H1 (cell line): ENCODE measurements around the gene ZNF611.
"Not testable (repeated sequence)": the region's sequence is repeated elsewhere in the genome, so short reads cannot be mapped to it uniquely, and the experiment has no call there.

Source experiments
- EP300 ChIP-seq, 2 experiments: IDR thresholded peaks; 1 replicate in 1 of 2; 2 replicates in 1 of 2; pipeline ENCODE4 v1.6.1; 2011 to 2012; ENCODE audit warnings: low read depth in 2 of 2, low read length in 2 of 2, mild to moderate bottlenecking in 2 of 2, borderline replicate concordance in 1 of 2, inconsistent platforms in 1 of 2, moderate library complexity in 1 of 2
- NRF1 ChIP-seq: IDR thresholded peaks from 2 replicates; pipeline ENCODE4 v1.6.1; 2011; ENCODE audit warnings: mild to moderate bottlenecking, low read depth, low read length, improper control_type of control experiment
- POLR2AphosphoS5 ChIP-seq: IDR thresholded peaks from 2 replicates; pipeline ENCODE4 v1.6.1; 2011; ENCODE audit warnings: low read depth, low read length
- RFX5 ChIP-seq: IDR thresholded peaks from 2 replicates; pipeline ENCODE4 v1.6.1; 2011; ENCODE audit warnings: low read depth, low read length, improper control_type of control experiment, borderline replicate concordance
- TEAD4 ChIP-seq: IDR thresholded peaks from 2 replicates; pipeline ENCODE4 v1.6.1; 2012; ENCODE audit warnings: low read depth, low read length, inconsistent platforms, mixed read lengths
- TF ChIP-seq, protein P1 (sequence below), 3 experiments: IDR thresholded peaks; 1 replicate in 2 of 3; 2 replicates in 1 of 3; pipeline versions ENCODE4 v1.5.1 to v1.6.1; 2011; ENCODE audit warnings: low read length in 3 of 3, mild to moderate bottlenecking in 3 of 3, inconsistent platforms in 2 of 3, low read depth in 1 of 3, moderate library complexity in 1 of 3; ENCODE audit not compliant: insufficient read depth in 1 of 3; ENCODE audit errors: control extremely low read depth in 1 of 3
- TF ChIP-seq, protein P2 (sequence below): fragments of 300-600 bp; sonication (generic); IDR thresholded peaks from 2 replicates; pipeline ENCODE4 v1.7.1; 2012; ENCODE audit warnings: low read length, moderate library complexity, mild to moderate bottlenecking, inconsistent platforms; ENCODE audit not compliant: insufficient replicate concordance
- TF ChIP-seq, protein P3 (sequence below): IDR thresholded peaks from 2 replicates; pipeline ENCODE4 v1.6.1; 2012; ENCODE audit warnings: low read length, inconsistent platforms

DNA sequence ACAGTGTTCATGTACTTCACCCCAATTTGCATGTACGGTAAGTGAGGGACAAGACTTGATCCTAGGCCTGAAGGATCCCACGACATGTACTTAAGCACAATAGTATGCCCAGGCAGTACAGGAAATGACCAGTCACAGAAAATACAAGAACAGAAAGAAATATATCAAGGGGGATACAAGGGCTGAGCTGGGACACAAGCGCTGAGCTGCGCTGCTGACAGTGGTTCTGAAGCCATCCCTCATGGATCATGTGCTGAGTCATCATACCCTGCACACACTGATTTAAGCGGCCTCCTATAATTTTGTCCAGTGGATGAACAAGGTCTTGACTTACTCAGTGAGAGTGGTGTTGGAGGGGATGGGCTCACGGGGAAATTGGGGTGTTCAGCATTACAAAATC lies 59.6 kb downstream of the ZNF611 start:
- TF ChIP-seq, protein P1, sequence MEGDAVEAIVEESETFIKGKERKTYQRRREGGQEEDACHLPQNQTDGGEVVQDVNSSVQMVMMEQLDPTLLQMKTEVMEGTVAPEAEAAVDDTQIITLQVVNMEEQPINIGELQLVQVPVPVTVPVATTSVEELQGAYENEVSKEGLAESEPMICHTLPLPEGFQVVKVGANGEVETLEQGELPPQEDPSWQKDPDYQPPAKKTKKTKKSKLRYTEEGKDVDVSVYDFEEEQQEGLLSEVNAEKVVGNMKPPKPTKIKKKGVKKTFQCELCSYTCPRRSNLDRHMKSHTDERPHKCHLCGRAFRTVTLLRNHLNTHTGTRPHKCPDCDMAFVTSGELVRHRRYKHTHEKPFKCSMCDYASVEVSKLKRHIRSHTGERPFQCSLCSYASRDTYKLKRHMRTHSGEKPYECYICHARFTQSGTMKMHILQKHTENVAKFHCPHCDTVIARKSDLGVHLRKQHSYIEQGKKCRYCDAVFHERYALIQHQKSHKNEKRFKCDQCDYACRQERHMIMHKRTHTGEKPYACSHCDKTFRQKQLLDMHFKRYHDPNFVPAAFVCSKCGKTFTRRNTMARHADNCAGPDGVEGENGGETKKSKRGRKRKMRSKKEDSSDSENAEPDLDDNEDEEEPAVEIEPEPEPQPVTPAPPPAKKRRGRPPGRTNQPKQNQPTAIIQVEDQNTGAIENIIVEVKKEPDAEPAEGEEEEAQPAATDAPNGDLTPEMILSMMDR (IDR thresholded peaks at IDR 0.05; ENCODE audit: control extremely low read depth in 1 of 3, insufficient read depth in 1 of 3, low read depth in 1 of 3, low read length in 3 of 3) = not testable (repeated sequence)
- TF ChIP-seq RFX5; TEAD4; POLR2AphosphoS5; EP300 (IDR thresholded peaks at IDR 0.05; ENCODE audit: borderline replicate concordance in 1 of 2, low read depth in 2 of 2, low read length in 2 of 2); NRF1: not testable (repeated sequence)
- TF ChIP-seq, protein P2, sequence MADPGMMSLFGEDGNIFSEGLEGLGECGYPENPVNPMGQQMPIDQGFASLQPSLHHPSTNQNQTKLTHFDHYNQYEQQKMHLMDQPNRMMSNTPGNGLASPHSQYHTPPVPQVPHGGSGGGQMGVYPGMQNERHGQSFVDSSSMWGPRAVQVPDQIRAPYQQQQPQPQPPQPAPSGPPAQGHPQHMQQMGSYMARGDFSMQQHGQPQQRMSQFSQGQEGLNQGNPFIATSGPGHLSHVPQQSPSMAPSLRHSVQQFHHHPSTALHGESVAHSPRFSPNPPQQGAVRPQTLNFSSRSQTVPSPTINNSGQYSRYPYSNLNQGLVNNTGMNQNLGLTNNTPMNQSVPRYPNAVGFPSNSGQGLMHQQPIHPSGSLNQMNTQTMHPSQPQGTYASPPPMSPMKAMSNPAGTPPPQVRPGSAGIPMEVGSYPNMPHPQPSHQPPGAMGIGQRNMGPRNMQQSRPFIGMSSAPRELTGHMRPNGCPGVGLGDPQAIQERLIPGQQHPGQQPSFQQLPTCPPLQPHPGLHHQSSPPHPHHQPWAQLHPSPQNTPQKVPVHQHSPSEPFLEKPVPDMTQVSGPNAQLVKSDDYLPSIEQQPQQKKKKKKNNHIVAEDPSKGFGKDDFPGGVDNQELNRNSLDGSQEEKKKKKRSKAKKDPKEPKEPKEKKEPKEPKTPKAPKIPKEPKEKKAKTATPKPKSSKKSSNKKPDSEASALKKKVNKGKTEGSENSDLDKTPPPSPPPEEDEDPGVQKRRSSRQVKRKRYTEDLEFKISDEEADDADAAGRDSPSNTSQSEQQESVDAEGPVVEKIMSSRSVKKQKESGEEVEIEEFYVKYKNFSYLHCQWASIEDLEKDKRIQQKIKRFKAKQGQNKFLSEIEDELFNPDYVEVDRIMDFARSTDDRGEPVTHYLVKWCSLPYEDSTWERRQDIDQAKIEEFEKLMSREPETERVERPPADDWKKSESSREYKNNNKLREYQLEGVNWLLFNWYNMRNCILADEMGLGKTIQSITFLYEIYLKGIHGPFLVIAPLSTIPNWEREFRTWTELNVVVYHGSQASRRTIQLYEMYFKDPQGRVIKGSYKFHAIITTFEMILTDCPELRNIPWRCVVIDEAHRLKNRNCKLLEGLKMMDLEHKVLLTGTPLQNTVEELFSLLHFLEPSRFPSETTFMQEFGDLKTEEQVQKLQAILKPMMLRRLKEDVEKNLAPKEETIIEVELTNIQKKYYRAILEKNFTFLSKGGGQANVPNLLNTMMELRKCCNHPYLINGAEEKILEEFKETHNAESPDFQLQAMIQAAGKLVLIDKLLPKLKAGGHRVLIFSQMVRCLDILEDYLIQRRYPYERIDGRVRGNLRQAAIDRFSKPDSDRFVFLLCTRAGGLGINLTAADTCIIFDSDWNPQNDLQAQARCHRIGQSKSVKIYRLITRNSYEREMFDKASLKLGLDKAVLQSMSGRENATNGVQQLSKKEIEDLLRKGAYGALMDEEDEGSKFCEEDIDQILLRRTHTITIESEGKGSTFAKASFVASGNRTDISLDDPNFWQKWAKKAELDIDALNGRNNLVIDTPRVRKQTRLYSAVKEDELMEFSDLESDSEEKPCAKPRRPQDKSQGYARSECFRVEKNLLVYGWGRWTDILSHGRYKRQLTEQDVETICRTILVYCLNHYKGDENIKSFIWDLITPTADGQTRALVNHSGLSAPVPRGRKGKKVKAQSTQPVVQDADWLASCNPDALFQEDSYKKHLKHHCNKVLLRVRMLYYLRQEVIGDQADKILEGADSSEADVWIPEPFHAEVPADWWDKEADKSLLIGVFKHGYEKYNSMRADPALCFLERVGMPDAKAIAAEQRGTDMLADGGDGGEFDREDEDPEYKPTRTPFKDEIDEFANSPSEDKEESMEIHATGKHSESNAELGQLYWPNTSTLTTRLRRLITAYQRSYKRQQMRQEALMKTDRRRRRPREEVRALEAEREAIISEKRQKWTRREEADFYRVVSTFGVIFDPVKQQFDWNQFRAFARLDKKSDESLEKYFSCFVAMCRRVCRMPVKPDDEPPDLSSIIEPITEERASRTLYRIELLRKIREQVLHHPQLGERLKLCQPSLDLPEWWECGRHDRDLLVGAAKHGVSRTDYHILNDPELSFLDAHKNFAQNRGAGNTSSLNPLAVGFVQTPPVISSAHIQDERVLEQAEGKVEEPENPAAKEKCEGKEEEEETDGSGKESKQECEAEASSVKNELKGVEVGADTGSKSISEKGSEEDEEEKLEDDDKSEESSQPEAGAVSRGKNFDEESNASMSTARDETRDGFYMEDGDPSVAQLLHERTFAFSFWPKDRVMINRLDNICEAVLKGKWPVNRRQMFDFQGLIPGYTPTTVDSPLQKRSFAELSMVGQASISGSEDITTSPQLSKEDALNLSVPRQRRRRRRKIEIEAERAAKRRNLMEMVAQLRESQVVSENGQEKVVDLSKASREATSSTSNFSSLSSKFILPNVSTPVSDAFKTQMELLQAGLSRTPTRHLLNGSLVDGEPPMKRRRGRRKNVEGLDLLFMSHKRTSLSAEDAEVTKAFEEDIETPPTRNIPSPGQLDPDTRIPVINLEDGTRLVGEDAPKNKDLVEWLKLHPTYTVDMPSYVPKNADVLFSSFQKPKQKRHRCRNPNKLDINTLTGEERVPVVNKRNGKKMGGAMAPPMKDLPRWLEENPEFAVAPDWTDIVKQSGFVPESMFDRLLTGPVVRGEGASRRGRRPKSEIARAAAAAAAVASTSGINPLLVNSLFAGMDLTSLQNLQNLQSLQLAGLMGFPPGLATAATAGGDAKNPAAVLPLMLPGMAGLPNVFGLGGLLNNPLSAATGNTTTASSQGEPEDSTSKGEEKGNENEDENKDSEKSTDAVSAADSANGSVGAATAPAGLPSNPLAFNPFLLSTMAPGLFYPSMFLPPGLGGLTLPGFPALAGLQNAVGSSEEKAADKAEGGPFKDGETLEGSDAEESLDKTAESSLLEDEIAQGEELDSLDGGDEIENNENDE = not testable (repeated sequence)
- TF ChIP-seq, protein P3, sequence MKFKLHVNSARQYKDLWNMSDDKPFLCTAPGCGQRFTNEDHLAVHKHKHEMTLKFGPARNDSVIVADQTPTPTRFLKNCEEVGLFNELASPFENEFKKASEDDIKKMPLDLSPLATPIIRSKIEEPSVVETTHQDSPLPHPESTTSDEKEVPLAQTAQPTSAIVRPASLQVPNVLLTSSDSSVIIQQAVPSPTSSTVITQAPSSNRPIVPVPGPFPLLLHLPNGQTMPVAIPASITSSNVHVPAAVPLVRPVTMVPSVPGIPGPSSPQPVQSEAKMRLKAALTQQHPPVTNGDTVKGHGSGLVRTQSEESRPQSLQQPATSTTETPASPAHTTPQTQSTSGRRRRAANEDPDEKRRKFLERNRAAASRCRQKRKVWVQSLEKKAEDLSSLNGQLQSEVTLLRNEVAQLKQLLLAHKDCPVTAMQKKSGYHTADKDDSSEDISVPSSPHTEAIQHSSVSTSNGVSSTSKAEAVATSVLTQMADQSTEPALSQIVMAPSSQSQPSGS = not testable (repeated sequence)
